ENCODE results near the gene CMIP. TPM values are rescaled to one million over a fixed set of nuclear protein-coding genes. Genes with fewer than 3 reads are reported as not detected.

CMIP gene
- total RNA-seq, 4 donors from 2014 or later: 15.5 to 65.9 (median 20.2) TPM

DNA sequence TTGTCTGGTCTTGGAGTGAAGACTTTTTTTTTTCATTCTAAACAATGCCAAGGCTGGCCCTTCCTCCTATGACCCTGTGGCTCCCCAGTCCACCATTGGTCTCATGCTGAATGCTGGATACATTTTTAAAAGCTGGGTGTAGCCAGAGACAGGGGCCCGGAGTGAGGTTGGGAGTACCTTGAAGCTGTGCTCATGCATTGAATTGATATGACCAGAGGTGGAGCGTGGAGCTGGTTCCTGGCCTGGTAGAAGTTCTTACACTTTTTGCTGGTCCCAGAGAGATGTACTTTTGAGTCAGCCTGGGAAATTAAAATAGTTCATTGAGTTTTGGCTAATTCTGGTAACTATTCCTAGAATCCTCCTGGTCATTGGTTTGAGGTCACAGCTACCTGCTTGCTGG is 83.6 kb downstream of the CMIP start:
- Histone ChIP-seq H3K9me3 (no peaks in the 10 kb centered on the region), H3K4me1 (peaks cover 10 to 16% of the 10 kb centered on the region in 2 donors), H3K27ac (no peak overlapping the region), H3K27me3 (no peaks in the 10 kb centered on the region), H3K4me3 (replicated peaks in 1 of 3) (no peak overlapping the region), H3K36me3 (no peaks in the 10 kb centered on the region)
- WGBS, 2 donors: 93 to 100% methylated on average over 2 of the region's 2 CpGs
- no peak for DNase-seq
- TF ChIP-seq, protein P1, sequence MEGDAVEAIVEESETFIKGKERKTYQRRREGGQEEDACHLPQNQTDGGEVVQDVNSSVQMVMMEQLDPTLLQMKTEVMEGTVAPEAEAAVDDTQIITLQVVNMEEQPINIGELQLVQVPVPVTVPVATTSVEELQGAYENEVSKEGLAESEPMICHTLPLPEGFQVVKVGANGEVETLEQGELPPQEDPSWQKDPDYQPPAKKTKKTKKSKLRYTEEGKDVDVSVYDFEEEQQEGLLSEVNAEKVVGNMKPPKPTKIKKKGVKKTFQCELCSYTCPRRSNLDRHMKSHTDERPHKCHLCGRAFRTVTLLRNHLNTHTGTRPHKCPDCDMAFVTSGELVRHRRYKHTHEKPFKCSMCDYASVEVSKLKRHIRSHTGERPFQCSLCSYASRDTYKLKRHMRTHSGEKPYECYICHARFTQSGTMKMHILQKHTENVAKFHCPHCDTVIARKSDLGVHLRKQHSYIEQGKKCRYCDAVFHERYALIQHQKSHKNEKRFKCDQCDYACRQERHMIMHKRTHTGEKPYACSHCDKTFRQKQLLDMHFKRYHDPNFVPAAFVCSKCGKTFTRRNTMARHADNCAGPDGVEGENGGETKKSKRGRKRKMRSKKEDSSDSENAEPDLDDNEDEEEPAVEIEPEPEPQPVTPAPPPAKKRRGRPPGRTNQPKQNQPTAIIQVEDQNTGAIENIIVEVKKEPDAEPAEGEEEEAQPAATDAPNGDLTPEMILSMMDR (IDR thresholded peaks at IDR 0.05): no peak
- TF ChIP-seq POLR2A (IDR thresholded peaks at IDR 0.05): no peak
- intact Hi-C loops (cut with DNase I): no loop called here

DNA sequence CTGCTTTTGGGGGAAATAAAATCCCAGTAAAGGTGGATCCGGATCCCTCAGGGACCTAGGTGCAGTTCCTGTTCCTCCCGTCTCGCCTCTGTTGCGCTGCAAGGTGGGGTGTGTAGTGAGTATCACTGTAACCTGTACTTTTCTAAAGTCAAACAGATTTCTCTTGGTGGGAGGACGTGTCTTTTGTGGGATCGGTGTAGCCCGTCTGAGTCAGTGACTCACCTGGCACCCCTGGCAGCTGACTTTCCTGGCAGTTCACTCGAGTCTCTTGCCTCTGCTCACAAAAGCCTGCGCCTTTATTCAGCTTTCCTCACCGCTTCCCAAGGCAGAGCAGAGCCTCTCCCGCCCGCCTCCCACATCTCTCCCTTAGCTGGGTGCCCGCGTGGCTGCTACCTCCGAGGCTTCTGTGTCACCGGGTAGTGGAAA is 85.7 kb downstream of the CMIP start:
- Histone ChIP-seq H3K4me1 (peaks cover 10 to 16% of the 10 kb centered on the region in 2 donors), H3K36me3 (no peaks in the 10 kb centered on the region), H3K4me3 (replicated peaks in 1 of 3) (no peak overlapping the region), H3K27me3 (no peaks in the 10 kb centered on the region), H3K9me3 (no peaks in the 10 kb centered on the region), H3K27ac (no peak overlapping the region)
- 96 to 97% methylated on average over 16 of the region's 16 CpGs for WGBS, 2 donors
- no peak for DNase-seq
- TF ChIP-seq POLR2A (IDR thresholded peaks at IDR 0.05): no peak
- TF ChIP-seq, protein P1 (IDR thresholded peaks at IDR 0.05): no peak
- intact Hi-C loops (cut with DNase I): no loop called here

DNA sequence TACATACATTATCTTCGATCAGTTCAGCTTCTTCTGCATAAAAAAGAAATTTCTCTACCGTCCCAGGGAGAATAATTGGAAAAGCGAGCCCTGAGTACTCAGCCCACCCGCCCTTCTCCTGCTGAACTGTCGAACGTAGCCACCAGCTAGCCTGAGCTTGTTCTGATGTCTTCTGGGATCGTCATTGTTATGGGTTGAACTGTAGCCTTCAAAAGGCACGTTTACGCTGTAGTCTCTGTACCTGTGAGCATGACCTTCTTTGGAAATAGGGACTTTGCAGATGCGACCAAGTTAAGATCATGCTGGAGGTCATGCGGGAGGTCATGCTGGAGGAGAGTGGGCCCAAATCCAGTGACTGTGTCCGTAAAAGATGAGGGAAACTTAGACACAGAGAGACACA is 86.2 kb downstream of the CMIP start:
- intact Hi-C loops (cut with DNase I): no loop called here
- TF ChIP-seq POLR2A (IDR thresholded peaks at IDR 0.05): no peak
- TF ChIP-seq, protein P1 (IDR thresholded peaks at IDR 0.05): no peak

DNA sequence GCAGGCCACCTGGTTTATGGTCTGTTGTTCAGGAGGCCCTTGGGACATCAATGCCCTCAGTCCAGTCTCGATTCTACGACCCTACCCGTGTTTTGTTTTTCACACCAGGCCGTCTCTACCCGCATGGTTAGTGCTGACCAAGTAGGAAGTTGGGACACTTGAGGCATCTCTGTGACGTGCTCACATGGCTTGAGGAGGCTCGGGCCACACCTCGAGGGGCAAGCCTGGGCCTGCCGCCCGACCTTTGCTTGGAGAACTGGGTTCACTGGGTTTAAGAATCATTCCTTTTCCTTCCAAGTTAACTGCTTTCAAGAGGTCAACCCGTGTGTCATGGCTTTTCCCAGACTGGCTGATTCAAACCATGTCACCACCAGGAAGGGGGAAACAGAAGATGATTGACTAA is 86.8 kb downstream of the CMIP start:
- Histone ChIP-seq H3K4me3 (replicated peaks in 1 of 3) (no peak overlapping the region), H3K4me1 (peaks cover 6 to 10% of the 10 kb centered on the region in 2 donors), H3K27ac (no peak overlapping the region), H3K9me3 (no peaks in the 10 kb centered on the region), H3K27me3 (no peaks in the 10 kb centered on the region), H3K36me3 (no peaks in the 10 kb centered on the region)
- intact Hi-C loops (cut with DNase I): no loop called here
- no peak for DNase-seq
- TF ChIP-seq, protein P1 (IDR thresholded peaks at IDR 0.05): no peak
- TF ChIP-seq POLR2A (IDR thresholded peaks at IDR 0.05): no peak
- 79 to 88% methylated on average over 11 of the region's 11 CpGs for WGBS, 2 donors

More for the DNA sequence above, 86.2 kb downstream of the CMIP start:
- peaks cover 10 to 16% of the 10 kb centered on the region in 2 donors for H3K4me1 ChIP-seq
- WGBS, 2 donors: 96% methylated on average over 12 of the region's 12 CpGs
- H3K9me3 ChIP-seq: no peaks in the 10 kb centered on the region
- H3K36me3 ChIP-seq: no peaks in the 10 kb centered on the region
- H3K4me3 ChIP-seq (replicated peaks in 1 of 3): no peak overlapping the region
- no peaks in the 10 kb centered on the region for H3K27me3 ChIP-seq
- DNase-seq: no peak
- no peak overlapping the region for H3K27ac ChIP-seq

DNA sequence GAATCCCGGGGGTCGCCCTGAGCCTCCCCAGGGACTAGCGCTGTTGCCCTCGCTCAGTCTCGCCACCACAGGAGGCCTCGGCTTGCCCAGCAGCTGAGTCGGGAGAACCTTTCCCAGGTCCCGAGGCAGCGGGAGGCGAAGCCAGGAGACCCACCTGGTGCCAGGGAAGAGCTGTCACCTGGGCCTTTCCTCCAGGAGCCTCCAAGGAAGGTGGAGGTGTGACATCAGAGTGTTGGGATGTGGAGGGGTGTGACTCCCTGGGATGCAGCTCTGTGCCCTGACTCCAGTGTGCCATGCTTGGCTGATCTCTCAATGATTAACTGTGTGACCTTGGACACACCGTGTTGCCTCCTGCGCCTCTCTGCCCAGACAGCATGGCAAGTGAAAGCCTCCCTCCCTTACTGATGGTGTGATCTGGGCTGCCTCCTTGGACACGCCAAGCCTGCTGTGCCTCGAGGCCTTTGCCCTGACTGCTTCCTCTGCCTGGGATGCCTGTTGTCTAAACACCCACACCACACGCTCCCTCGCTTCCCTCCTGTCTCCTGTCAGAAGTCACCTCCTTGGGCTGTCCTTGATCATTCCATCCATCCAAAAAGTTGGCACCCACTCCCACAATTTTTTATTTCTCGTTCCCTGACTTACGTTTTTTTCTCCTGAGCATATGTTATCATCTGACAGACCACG is 88.0 kb downstream of the CMIP start:
- Histone ChIP-seq H3K9me3 (no peaks in the 10 kb centered on the region), H3K36me3 (no peaks in the 10 kb centered on the region), H3K27me3 (no peaks in the 10 kb centered on the region), H3K27ac (no peak overlapping the region), H3K4me1 (no peaks in the 10 kb centered on the region), H3K4me3 (replicated peaks in 1 of 3) (no peak overlapping the region)
- peak; percentile 29 to 52 for DNase-seq
- 84 to 85% methylated on average over 19 of the region's 19 CpGs for WGBS, 2 donors
- intact Hi-C loops (cut with DNase I): no loop called here
- TF ChIP-seq, protein P1 (IDR thresholded peaks at IDR 0.05): no peak
- TF ChIP-seq POLR2A (IDR thresholded peaks at IDR 0.05): no peak

Measured in thyroid gland (tissue), 4 donors.